NCI-H1092 (cell line): ENCODE results near the gene QPRT.
"Not testable (repeated sequence)": the region's sequence is repeated elsewhere in the genome, so short reads cannot be mapped to it uniquely, and the experiment has no call there.

Source experiments
- DNase-seq: peaks from one replicate; lab custom pipeline; 2025; lab: John Stamatoyannopoulos, UW

QPRT gene

DNA sequence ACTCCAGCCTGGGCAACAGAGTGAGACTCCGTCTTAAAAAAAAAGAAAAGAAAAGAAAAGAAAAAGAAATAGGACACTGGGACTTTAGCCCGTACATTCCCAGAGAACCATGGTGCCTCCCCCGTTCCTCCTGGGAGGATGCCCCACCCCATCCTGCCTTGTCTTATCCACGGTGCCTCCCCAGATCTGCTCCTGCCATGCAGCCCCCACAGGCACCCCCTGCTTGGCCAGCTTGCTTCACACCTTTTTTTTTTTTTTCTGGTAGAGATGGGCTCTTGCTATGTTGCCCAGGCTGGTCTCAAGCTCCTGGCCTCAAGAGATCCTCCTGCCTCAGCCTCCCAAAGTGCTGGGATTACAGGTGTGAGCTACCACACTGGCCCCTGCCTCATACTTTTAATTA lies 67.5 kb downstream of the QPRT start:
- not testable (repeated sequence) for DNase-seq
